Eye (tissue), 1 donor: ENCODE measurements around the gene MED12L.

ENCODE experiments used
- DNase-seq: peaks from one replicate; pipeline ENCODE4 v3.0.0-alpha.2; 2015

The MED12L gene

GRCh38 chr3:151303751-151304150 lies 218.3 kb downstream of the MED12L start:
- no peak for DNase-seq

DNA sequence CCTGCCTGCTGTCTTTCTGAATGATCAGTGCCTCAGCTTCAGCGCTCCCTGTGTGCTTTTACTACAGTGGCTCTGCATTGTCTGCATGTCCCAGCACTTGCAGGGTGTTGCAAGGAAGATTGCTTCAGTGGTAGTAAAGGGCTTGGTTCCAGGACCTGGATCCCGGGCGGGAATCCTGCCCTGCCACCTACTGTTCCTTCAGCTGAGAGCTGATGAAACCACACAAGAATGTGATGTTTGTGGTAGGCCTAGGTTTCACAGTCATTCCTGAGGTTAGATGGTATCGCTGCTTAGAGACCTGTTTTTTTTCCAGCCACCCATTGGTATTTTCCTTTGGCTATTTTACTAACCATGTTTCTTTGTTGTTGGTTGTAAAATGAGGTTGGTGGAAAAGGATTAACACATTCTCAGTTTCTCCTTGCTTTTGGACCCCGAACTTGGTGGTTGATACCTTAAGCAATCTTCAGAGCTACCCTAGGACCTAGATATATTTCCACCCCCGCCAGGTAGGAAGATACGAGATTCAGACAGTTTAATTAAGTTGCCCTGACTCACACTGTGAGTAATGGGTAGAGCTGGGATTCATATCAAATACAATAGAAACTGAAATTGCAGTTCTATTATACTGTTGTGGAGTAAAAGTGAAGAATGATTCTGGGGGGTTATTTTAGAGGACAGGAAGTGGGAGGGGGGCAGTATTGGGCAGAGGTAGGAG lies 219.8 kb downstream of the MED12L start:
- DNase-seq: peak; percentile 46

GRCh38 chr3:151305775-151306151 lies 220.3 kb downstream of the MED12L start:
- no peak for DNase-seq

GRCh38 chr3:151306168-151306810 lies 220.8 kb downstream of the MED12L start:
- DNase-seq: no peak

GRCh38 chr3:151307131-151307530 lies 221.7 kb downstream of the MED12L start:
- DNase-seq: peak; percentile 23

- no peak for DNase-seq
These were observed 222.4 kb downstream of the MED12L start for GRCh38 chr3:151307583-151308488.

GRCh38 chr3:151309566-151309965 lies 224.1 kb downstream of the MED12L start:
- no peak for DNase-seq

DNA sequence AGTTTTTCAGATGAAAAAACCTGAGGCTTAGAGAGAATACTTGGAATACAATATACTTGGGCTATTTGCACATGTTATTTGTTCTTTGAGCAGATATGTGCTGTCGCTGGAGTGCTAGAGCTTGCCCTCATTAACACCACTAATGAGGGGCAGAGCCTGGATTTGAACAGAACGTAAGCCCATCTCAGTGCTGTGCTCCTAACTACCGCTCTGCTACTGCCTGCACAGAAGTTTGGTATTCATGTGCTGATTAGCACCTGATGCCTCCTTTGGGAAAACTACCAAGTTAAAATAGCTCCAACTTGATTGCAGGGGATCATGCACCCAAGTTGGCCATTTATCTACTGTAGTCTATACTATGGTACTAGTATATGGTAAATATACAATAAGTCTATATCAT lies 227.5 kb downstream of the MED12L start:
- no peak for DNase-seq

- DNase-seq: no peak
These were observed 228.7 kb downstream of the MED12L start for GRCh38 chr3:151314137-151314536.

DNA sequence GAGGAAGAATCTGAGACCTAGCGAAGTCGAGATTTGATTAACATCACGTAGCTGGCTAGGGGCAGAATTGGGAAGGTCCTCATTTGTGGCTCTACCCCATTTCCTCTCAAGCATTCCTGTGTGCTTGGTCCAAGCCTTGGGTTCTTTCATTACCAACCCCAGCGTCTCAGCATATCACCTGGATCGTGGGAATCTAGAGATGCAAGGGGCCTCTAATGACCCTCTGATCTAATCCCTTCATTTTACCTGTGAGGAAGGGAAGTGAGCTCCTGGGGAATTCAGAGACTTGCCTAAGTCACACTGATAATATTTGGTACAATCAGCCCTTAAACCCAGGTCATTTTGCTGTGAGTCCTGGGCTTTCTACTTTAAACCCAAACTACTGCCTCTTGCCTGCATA lies 229.1 kb downstream of the MED12L start:
- DNase-seq: no peak

DNA sequence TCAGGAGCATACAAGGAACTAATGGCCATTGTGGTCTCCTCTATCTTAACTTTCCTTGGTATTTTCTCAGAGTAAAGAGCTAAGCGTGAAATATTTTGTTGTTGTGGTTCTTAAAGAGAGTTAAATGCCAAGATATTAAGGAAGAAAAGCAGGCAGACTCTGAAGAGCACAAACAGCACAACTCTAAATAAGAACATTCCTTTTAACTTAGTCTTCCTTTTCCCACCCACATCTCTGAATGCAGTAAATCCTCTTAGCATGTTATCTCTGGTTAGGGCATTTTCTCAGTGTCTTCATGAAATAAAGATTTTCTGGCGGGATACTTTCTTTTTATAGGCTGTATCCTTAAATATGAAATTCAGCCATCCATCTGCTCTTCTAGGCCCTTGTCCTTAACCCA lies 229.7 kb downstream of the MED12L start:
- DNase-seq: no peak

DNA sequence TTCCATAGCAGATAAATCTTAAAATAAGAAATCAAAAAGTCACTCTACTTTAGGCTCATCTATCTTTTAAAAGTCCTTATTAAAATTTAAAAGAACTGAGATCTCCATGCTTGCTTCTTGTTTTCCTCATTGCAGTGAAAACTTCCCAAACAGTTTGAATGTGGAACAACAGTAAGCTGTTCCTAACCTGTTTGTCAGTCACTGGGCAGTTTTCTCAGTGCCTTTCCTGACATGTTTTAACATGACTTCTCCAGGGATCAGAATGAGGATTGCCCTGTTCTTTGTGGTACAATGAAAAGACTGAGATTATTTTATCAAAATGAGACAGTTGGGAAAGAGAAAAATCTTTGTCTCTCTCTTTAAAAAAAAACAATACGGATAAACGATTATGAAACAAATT lies 230.4 kb downstream of the MED12L start:
- DNase-seq: no peak

GRCh38 chr3:151316267-151316991 lies 231.0 kb downstream of the MED12L start, which contains the start of gene GPR87:
TSS of gene GPR87 (minus strand) at chr3:151316820. CDS start at chr3:151300100, 16,720 bp downstream.
- peak; percentile 15 for DNase-seq

DNA sequence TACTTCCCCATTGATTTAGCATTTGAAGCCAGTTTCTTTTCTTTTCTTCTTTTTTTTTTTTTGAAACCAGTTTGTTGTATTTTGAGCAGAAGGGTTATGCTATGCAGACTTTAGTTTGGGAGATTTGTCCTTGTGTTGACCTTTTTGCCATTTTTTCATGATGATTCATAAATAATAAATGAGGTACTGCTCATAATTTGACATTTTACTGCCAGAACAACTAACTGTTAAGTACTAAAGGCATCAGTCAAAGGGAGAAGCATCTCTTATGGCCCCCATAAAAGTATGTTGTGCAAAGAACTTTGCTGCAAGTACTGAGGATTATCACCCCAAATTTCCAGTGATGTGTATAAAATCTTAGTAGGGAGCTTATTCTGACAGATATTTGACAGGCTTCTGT lies 232.8 kb downstream of the MED12L start:
- DNase-seq: peak; percentile 4

DNA sequence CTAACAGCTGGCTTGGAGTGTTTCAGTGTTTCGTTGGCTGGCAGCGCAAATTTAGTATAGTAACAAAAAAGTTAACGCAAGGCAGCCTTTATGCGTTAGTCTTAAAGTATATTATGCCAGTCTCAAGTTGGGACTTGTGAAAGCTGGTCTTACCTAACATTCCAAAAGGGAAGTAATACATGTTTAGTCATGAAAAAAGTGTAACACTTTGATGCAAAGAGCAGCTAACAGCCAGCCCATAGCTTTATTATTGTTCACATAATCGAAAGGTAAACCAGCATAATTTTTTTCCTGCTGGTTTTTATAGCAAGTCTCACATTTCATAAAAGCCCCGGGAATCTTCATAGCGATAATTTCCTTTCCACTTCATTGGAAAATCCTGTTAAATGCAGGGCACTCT lies 233.5 kb downstream of the MED12L start:
- peak; percentile 8 for DNase-seq

DNA sequence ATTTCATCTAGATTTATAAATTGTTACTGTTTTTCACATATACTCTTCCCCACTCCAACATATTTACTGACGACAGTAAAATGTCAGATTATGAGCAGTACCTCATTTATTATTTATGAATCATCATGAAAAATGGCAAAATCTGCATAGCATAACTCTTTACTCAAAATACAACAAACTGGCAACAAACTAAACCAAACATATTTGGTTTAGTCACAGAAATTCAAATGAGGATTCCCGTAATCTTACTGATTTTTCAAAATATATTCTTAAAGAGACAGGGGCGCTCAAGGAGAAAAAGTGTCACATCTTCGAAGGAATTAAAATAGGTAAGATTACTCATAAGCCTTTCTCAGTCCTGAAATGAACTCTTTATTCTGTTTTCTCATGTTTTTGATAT lies 234.2 kb downstream of the MED12L start:
- DNase-seq: no peak

DNA sequence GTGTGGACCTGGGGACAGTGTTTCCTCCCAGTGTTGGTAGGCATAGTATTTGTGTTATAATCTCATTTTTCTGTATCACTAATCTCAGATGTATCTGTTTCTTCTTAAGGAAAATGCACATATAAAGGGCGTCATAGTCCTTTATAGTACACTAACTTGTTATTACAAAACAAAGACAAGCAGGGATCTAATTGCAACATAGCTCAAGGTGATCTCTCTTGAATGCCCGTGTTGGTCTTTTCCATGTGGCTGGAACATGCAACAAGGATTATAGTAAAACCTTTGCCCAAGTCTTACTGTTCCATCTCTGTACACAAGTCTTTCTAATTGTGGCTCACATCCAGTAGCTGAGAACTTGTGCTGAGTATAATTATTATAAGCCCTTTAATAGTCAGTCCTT lies 234.7 kb downstream of the MED12L start:
- no peak for DNase-seq

- DNase-seq: no peak
These were observed 236.1 kb downstream of the MED12L start for GRCh38 chr3:151321526-151321925.

DNA sequence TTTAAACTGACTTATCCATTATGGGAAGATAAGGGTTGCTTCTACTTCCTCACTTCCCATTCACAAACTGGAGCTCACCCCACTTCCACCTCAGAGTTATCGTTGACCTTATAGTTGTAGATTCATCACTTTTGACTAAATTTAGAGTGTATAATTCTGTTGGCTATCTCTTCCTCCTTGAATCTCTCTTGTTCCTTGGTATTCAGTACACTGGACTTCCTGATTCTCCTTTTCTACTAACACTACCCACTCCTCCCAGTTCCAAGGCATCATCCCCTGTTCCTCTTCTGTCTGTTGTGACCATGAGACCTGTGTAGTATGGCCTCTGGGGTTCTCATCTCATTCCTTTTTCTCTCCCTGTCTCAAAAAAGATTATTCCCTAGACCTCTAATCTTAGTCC lies 237.0 kb downstream of the MED12L start:
- DNase-seq: no peak

DNA sequence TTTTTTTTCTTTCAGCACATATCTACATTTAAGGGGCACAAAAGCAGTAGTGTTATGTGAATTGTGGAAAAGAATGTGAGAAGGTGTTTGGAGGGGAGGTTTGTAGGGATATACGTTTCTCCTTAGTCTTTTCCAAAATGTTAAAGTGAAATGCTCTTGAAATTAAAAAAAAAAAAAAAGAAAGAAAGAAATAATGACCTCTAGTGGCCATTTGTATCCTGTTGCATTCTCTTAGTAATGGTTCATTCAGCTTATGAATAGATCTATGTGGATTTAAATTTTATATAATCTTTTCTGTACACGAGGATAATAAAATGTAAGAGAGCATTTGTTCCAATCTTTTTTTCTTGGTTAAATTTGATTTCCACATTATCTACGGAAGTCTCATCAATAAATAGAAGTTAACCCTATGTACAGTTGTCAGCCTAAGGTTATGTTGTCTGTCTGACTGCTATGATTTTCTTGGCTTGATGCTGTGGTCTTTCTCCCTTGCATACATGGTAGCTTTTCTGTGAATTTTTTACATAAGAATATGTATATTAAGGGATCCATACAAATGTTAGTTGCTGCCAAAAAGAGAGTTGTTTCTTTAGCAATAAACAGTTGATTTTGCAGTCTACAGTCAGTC lies 242.2 kb downstream of the MED12L start:
- no peak for DNase-seq

- DNase-seq: no peak
These were observed 243.0 kb downstream of the MED12L start for GRCh38 chr3:151328298-151328995.

GRCh38 chr3:151329363-151329762 lies 243.9 kb downstream of the MED12L start, which contains the start of gene P2RY13:
TSS of gene P2RY13 (minus strand) at chr3:151329549. CDS start at chr3:151329528, 21 bp downstream.
- DNase-seq: no peak
